IPS-15b (cell line): ENCODE data around the gene ARHGEF17.

Experiments
- H3K27me3 ChIP-seq: one replicate; pipeline ENCODE4 v1.6.1; 2013; ENCODE audit warnings: low read length; ENCODE audit not compliant: control insufficient read depth, insufficient read depth
- H3K36me3 ChIP-seq: one replicate; pipeline ENCODE4 v1.6.1; 2013; ENCODE audit warnings: low read length; ENCODE audit not compliant: control insufficient read depth, insufficient read depth
- H3K4me1 ChIP-seq: one replicate; pipeline ENCODE4 v1.6.1; 2013; ENCODE audit warnings: mild to moderate bottlenecking, low read length; ENCODE audit not compliant: control insufficient read depth, insufficient read depth
- H3K4me3 ChIP-seq: one replicate; pipeline ENCODE4 v1.5.1; 2013; ENCODE audit warnings: low read depth, low read length
- H3K9ac ChIP-seq: one replicate; pipeline ENCODE4 v1.6.1; 2013; ENCODE audit warnings: low read depth, mild to moderate bottlenecking, low read length
- H3K9me3 ChIP-seq: one replicate; pipeline ENCODE4 v1.6.1; 2013; ENCODE audit warnings: mild to moderate bottlenecking, low read length; ENCODE audit not compliant: control insufficient read depth, insufficient read depth

ARHGEF17 gene

GRCh38 chr11:73330569-73331093, 22.6 kb downstream of the ARHGEF17 start:
- peaks cover 19% of the 10 kb centered on the region for H3K4me1 ChIP-seq
- peaks cover 2% of the 10 kb centered on the region for H3K36me3 ChIP-seq
- H3K27me3 ChIP-seq = peaks cover 38% of the 10 kb centered on the region
- no peaks in the 10 kb centered on the region for H3K9me3 ChIP-seq
- no peak overlapping the region for H3K9ac ChIP-seq
- no peak overlapping the region for H3K4me3 ChIP-seq

GRCh38 chr11:73331138-73331916, 23.3 kb downstream of the ARHGEF17 start:
- H3K27me3 ChIP-seq = peaks cover 38% of the 10 kb centered on the region
- peaks cover 19% of the 10 kb centered on the region for H3K4me1 ChIP-seq
- no peaks in the 10 kb centered on the region for H3K9me3 ChIP-seq
- no peaks in the 10 kb centered on the region for H3K36me3 ChIP-seq
- H3K9ac ChIP-seq = no peak overlapping the region
- peak overlapping the region; percentile 18 for H3K4me3 ChIP-seq

- no peaks in the 10 kb centered on the region for H3K9me3 ChIP-seq
- H3K4me1 ChIP-seq = peaks cover 19% of the 10 kb centered on the region
- no peaks in the 10 kb centered on the region for H3K36me3 ChIP-seq
- H3K4me3 ChIP-seq = no peak overlapping the region
- no peak overlapping the region for H3K9ac ChIP-seq
- peaks cover 35% of the 10 kb centered on the region for H3K27me3 ChIP-seq
These were observed 25.1 kb downstream of the ARHGEF17 start for GRCh38 chr11:73333173-73333572.

GRCh38 chr11:73333640-73334383, 25.7 kb downstream of the ARHGEF17 start:
- no peak overlapping the region for H3K9ac ChIP-seq
- H3K27me3 ChIP-seq = peaks cover 32% of the 10 kb centered on the region
- peaks cover 19% of the 10 kb centered on the region for H3K4me1 ChIP-seq
- no peaks in the 10 kb centered on the region for H3K9me3 ChIP-seq
- no peak overlapping the region for H3K4me3 ChIP-seq
- H3K36me3 ChIP-seq = no peaks in the 10 kb centered on the region

GRCh38 chr11:73334384-73335203, 26.5 kb downstream of the ARHGEF17 start:
- H3K9ac ChIP-seq = no peak overlapping the region
- H3K36me3 ChIP-seq = no peaks in the 10 kb centered on the region
- no peaks in the 10 kb centered on the region for H3K9me3 ChIP-seq
- no peak overlapping the region for H3K4me3 ChIP-seq
- peaks cover 32% of the 10 kb centered on the region for H3K27me3 ChIP-seq
- H3K4me1 ChIP-seq = peaks cover 19% of the 10 kb centered on the region

GRCh38 chr11:73335204-73335923, 27.3 kb downstream of the ARHGEF17 start:
- H3K4me1 ChIP-seq = peaks cover 19% of the 10 kb centered on the region
- no peaks in the 10 kb centered on the region for H3K9me3 ChIP-seq
- H3K36me3 ChIP-seq = no peaks in the 10 kb centered on the region
- H3K27me3 ChIP-seq = peaks cover 34% of the 10 kb centered on the region
- no peak overlapping the region for H3K9ac ChIP-seq
- H3K4me3 ChIP-seq = no peak overlapping the region

- no peaks in the 10 kb centered on the region for H3K36me3 ChIP-seq
- H3K9ac ChIP-seq = no peak overlapping the region
- H3K4me3 ChIP-seq = no peak overlapping the region
- H3K4me1 ChIP-seq = peaks cover 5% of the 10 kb centered on the region
- H3K9me3 ChIP-seq = no peaks in the 10 kb centered on the region
- peaks cover 46% of the 10 kb centered on the region for H3K27me3 ChIP-seq
These were observed 29.8 kb downstream of the ARHGEF17 start for GRCh38 chr11:73337846-73338245.

- Histone ChIP-seq H3K4me3 (no peak overlapping the region), H3K27me3 (peaks cover 42% of the 10 kb centered on the region)
These were observed 30.2 kb downstream of the ARHGEF17 start for GRCh38 chr11:73338279-73338678.

GRCh38 chr11:73340164-73340563, 32.1 kb downstream of the ARHGEF17 start:
- Histone ChIP-seq H3K9me3 (no peaks in the 10 kb centered on the region), H3K27me3 (peaks cover 27% of the 10 kb centered on the region), H3K4me3 (no peak overlapping the region), H3K36me3 (no peaks in the 10 kb centered on the region), H3K9ac (no peak overlapping the region), H3K4me1 (peaks cover 4% of the 10 kb centered on the region)

More at GRCh38 chr11:73338279-73338678, 30.2 kb downstream of the ARHGEF17 start:
- Histone ChIP-seq H3K4me1 (peaks cover under 1% of the 10 kb centered on the region), H3K9me3 (no peaks in the 10 kb centered on the region), H3K9ac (no peak overlapping the region), H3K36me3 (no peaks in the 10 kb centered on the region)

GRCh38 chr11:73342633-73343032, 34.6 kb downstream of the ARHGEF17 start:
- Histone ChIP-seq H3K4me1 (peaks cover 4% of the 10 kb centered on the region), H3K36me3 (no peaks in the 10 kb centered on the region), H3K27me3 (peaks cover 25% of the 10 kb centered on the region), H3K4me3 (peak overlapping the region; percentile 47), H3K9me3 (no peaks in the 10 kb centered on the region), H3K9ac (no peak overlapping the region)
